H1 (cell line): Measurements from ENCODE around the gene AADACL2. TPM values are rescaled to one million over a fixed set of nuclear protein-coding genes. Genes with fewer than 3 reads are reported as not detected.

Source experiments
- CHD1 ChIP-seq: IDR thresholded peaks from 2 replicates; pipeline ENCODE4 v1.6.1; 2012; ENCODE audit warnings: low read depth, low read length, improper control_type of control experiment
- HDAC2 ChIP-seq, 2 experiments: fragments of 300-600 bp in 1 of 2; sonication (generic) in 1 of 2; IDR thresholded peaks; 2 replicates each; pipeline ENCODE4 v1.6.1; 2011 to 2012; ENCODE audit warnings: low read depth in 2 of 2, low read length in 2 of 2, mild to moderate bottlenecking in 2 of 2, moderate library complexity in 2 of 2, borderline replicate concordance in 1 of 2, inconsistent platforms in 1 of 2
- POU5F1 ChIP-seq: IDR thresholded peaks from 2 replicates; pipeline ENCODE4 v1.6.1; 2011; ENCODE audit warnings: low read depth, mild to moderate bottlenecking, low read length, moderate library complexity
- TCF12 ChIP-seq: IDR thresholded peaks from 2 replicates; pipeline ENCODE4 v1.6.1; 2011; ENCODE audit warnings: low read depth, mild to moderate bottlenecking, low read length
- polyA plus RNA-seq, 7 experiments: library from polyadenylated mRNA; depleted of rRNA in 3 of 7; stranded (reverse) in 5 of 7; unstranded in 2 of 7; fragments of >200 nt in 5 of 7; fragments of 200-250 nt in 2 of 7; gene quantifications; 1 replicate in 5 of 7; 2 replicates in 1 of 7; 4 replicates in 1 of 7; pipeline versions ENCODE4 v1.2.1 to v1.2.3, GENCODE V29; 2011 to 2013; ENCODE audit warnings: missing spikeins in 2 of 7, mixed read lengths in 2 of 7
- total RNA-seq: library from RNA; stranded (reverse); fragmentation: NEBNext Ultra II Directional; extraction: Animal tissue kit (Norgen Biotek cat#: 25700); gene quantifications from 2 replicates; pipeline ENCODE4 v1.2.1, GENCODE V29; 2021
- TF ChIP-seq, protein P1 (sequence below), 3 experiments: IDR thresholded peaks; 1 replicate in 2 of 3; 2 replicates in 1 of 3; pipeline versions ENCODE4 v1.5.1 to v1.6.1; 2011; ENCODE audit warnings: low read length in 3 of 3, mild to moderate bottlenecking in 3 of 3, inconsistent platforms in 2 of 3, low read depth in 1 of 3, moderate library complexity in 1 of 3; ENCODE audit not compliant: insufficient read depth in 1 of 3; ENCODE audit errors: control extremely low read depth in 1 of 3

The AADACL2 gene
- total and polyA plus RNA-seq, 2 of the 8 experiments (the other 6 are each of a cell fraction or from before 2014, with no cell fraction given): not detected

GRCh38 chr3:151776259-151776740, 42.6 kb downstream of the AADACL2 start (continued):
- TF ChIP-seq, protein P1, sequence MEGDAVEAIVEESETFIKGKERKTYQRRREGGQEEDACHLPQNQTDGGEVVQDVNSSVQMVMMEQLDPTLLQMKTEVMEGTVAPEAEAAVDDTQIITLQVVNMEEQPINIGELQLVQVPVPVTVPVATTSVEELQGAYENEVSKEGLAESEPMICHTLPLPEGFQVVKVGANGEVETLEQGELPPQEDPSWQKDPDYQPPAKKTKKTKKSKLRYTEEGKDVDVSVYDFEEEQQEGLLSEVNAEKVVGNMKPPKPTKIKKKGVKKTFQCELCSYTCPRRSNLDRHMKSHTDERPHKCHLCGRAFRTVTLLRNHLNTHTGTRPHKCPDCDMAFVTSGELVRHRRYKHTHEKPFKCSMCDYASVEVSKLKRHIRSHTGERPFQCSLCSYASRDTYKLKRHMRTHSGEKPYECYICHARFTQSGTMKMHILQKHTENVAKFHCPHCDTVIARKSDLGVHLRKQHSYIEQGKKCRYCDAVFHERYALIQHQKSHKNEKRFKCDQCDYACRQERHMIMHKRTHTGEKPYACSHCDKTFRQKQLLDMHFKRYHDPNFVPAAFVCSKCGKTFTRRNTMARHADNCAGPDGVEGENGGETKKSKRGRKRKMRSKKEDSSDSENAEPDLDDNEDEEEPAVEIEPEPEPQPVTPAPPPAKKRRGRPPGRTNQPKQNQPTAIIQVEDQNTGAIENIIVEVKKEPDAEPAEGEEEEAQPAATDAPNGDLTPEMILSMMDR (IDR thresholded peaks at IDR 0.05; ENCODE audit: control extremely low read depth in 1 of 3, insufficient read depth in 1 of 3, low read depth in 1 of 3, low read length in 3 of 3): no peak
- TF ChIP-seq POU5F1 (no peak), TCF12 (no peak), HDAC2 (IDR thresholded peaks at IDR 0.05; ENCODE audit: borderline replicate concordance in 1 of 2, low read depth in 2 of 2, low read length in 2 of 2) (no peak), CHD1 (no peak)
